ENCODE measurements around the gene ANXA9.

ANXA9 gene

GRCh38 chr1:150981805-150982712 lies at the start of gene ANXA9:
ANXA9 (plus strand) TSS chr1:150982292; CDS start chr1:150983106, 814 bp downstream.
- TF ChIP-seq CTCF (conservative IDR thresholded peaks at IDR 0.05; ENCODE audit: control insufficient read depth, insufficient read depth, low read depth, low read length): no peak
- DNase-seq (ENCODE audit: low read depth): peak; percentile 31
- H3K4me3 ChIP-seq (ENCODE audit: control insufficient read depth, low read depth, low read length): no peak within 1 kb of the TSS

- DNase-seq (ENCODE audit: low read depth): no peak
- H3K4me3 ChIP-seq (ENCODE audit: control insufficient read depth, low read depth, low read length): no peak overlapping the region
- no peak for TF ChIP-seq CTCF (conservative IDR thresholded peaks at IDR 0.05; ENCODE audit: control insufficient read depth, insufficient read depth, low read depth, low read length)
Observed at GRCh38 chr1:150944856-150945255, 37.2 kb upstream of the ANXA9 start.

GRCh38 chr1:150954708-150955107 lies 27.4 kb upstream of the ANXA9 start:
- H3K4me3 ChIP-seq (ENCODE audit: control insufficient read depth, low read depth, low read length): no peak overlapping the region
- no peak for TF ChIP-seq CTCF (conservative IDR thresholded peaks at IDR 0.05; ENCODE audit: control insufficient read depth, insufficient read depth, low read depth, low read length)
- DNase-seq (ENCODE audit: low read depth): no peak

GRCh38 chr1:150955280-150955679 lies 26.8 kb upstream of the ANXA9 start:
- no peak for DNase-seq (ENCODE audit: low read depth)
- H3K4me3 ChIP-seq (ENCODE audit: control insufficient read depth, low read depth, low read length): no peak overlapping the region
- TF ChIP-seq CTCF (conservative IDR thresholded peaks at IDR 0.05; ENCODE audit: control insufficient read depth, insufficient read depth, low read depth, low read length): no peak

- DNase-seq (ENCODE audit: low read depth): no peak
- no peak overlapping the region for H3K4me3 ChIP-seq (ENCODE audit: control insufficient read depth, low read depth, low read length)
- TF ChIP-seq CTCF (conservative IDR thresholded peaks at IDR 0.05; ENCODE audit: control insufficient read depth, insufficient read depth, low read depth, low read length): no peak
Observed at GRCh38 chr1:150957666-150958065, 24.4 kb upstream of the ANXA9 start.

- no peak for DNase-seq (ENCODE audit: low read depth)
- no peak overlapping the region for H3K4me3 ChIP-seq (ENCODE audit: control insufficient read depth, low read depth, low read length)
- TF ChIP-seq CTCF (conservative IDR thresholded peaks at IDR 0.05; ENCODE audit: control insufficient read depth, insufficient read depth, low read depth, low read length): no peak
Observed at GRCh38 chr1:150960646-150961045, 21.4 kb upstream of the ANXA9 start.
